NOMO-1 treated with dmso at 0.1 percent for 144 hours (cell line): ENCODE measurements around the gene EMP2.

Source experiments
- DNase-seq: peaks from one replicate; lab custom pipeline; 2025; ENCODE audit not compliant: unreplicated experiment; lab: John Stamatoyannopoulos, UW

Gene EMP2

DNA sequence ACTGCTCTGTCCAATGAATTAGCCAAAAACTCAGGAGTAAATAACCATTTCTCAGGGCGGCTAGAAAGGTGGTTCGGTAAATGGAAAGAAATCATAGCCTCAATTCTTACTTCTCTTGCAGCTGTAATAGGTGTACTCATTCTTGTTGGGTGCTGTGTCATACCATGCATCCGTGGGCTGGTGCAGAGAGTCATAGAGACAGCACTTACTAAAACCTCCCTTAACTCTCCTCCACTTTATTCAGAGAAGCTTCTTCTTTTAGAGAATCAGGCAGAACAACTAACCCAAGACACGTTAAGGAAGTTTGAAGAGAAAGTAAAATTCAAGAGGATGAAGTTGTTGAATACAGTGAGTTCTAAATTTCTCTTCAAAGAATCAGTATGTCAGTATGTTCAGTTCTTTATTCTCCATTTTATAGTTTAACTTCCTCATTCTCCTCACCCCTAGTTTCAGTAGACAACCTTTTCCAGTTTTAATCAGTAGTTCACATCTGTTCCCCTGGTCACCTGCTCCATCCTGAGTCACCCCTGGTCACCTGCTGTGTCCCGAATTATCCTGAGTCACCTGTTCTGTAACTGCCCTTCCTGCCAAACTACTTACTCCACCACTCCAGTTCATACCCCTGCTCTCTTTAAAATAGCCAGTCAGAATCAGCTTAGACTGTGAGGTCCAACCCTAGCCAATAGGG, 85.9 kb downstream of the EMP2 start:
- DNase-seq, result no peak

DNA sequence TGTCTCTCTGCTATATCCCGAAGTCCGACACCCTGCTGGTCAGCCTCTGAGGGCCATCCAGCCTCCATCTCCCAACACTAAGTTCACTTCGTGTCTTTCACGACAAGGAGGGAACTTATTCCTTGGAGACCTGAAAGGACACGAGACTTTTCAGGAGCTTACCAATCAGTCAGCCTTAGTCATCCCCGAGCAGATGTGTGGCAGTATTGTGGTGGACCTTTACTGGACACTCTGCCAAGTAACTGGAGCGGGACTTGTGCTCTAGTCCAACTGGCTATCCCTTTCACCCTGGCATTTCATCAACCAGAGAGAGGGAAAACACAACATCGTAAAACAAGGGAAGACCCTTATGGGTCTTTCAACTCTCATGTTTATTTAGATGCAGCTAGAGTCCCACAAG, 87.1 kb downstream of the EMP2 start:
- DNase-seq, result no peak

- DNase-seq, result no peak
Observed at GRCh38 chr16:10490141-10490540, 90.3 kb downstream of the EMP2 start.

- DNase-seq, result peak; percentile 2
Observed at GRCh38 chr16:10485698-10486382, 94.6 kb downstream of the EMP2 start.

DNA sequence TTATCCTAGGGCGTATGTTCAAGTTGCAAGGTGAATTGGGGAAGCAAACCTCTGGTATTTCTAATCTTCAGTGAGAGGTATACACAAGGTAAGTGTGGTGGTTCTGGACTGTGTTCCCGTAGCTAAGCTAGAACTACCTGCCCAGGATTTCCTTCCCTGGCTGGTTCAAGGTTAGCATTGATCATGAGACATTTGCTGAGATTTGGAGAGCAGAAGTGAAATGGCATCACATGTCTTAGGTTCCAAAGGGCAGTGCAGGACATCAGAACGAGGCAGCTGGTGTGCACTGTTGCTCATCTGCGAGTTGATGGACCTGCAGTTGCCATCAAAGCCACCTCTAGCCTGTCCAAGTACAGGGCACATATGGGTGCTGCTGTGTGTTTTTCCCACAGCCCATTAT, 95.2 kb downstream of the EMP2 start:
- no peak for DNase-seq

GRCh38 chr16:10480151-10480550, 100.2 kb downstream of the EMP2 start:
- DNase-seq, result no peak
